Keratinocyte (primary cell): ENCODE data around the gene PLEKHA6. TPM values are rescaled to one million over a fixed set of nuclear protein-coding genes. Genes with fewer than 3 reads are reported as not detected.

ENCODE experiments used
- DNase-seq: peaks from one replicate; pipeline ENCODE4 v3.0.0-alpha.2; 2011; ENCODE audit warnings: low read depth, missing footprints, low spot score
- FAIRE-seq: peaks from 2 replicates; lab custom pipeline; 2011; peaks lifted over from hg19 to GRCh38; lab: Jason Lieb, UNC
- H2AFZ ChIP-seq: 2 replicates; pipeline ENCODE4 v1.6.0; 2012; ENCODE audit warnings: low read length, control low read depth, inconsistent platforms; ENCODE audit not compliant: control insufficient read depth
- H3K27ac ChIP-seq: 2 replicates; pipeline ENCODE4 v1.5.1; 2011; ENCODE audit warnings: low read length; ENCODE audit not compliant: control insufficient read depth, insufficient read depth
- H3K27me3 ChIP-seq: 3 replicates; pipeline ENCODE4 v1.6.0; 2011; ENCODE audit warnings: low read length; ENCODE audit not compliant: control insufficient read depth, insufficient read depth; ENCODE audit errors: extremely low read depth
- H3K36me3 ChIP-seq, 2 experiments: 2 replicates in 1 of 2; 3 replicates in 1 of 2; pipeline ENCODE4 v1.5.1; 2011; ENCODE audit warnings: low read length in 2 of 2, mild to moderate bottlenecking in 1 of 2; ENCODE audit not compliant: control insufficient read depth in 2 of 2, insufficient read depth in 2 of 2; ENCODE audit errors: extremely low read depth in 1 of 2
- H3K4me1 ChIP-seq: 3 replicates; pipeline ENCODE4 v1.5.1; 2011; ENCODE audit warnings: low read length; ENCODE audit not compliant: control insufficient read depth, insufficient read depth; ENCODE audit errors: extremely low read depth
- H3K4me2 ChIP-seq: 3 replicates; pipeline ENCODE4 v1.6.0; 2011; ENCODE audit warnings: low read depth, low read length; ENCODE audit not compliant: control insufficient read depth, insufficient read depth; ENCODE audit errors: extremely low read depth
- H3K4me3 ChIP-seq, 3 experiments: fragments of 200-600 bp in 1 of 3; sonication (generic) in 1 of 3; 2 replicates in 2 of 3; 3 replicates in 1 of 3; pipeline ENCODE4 v1.5.1; 2011 to 2016; ENCODE audit warnings: low read length in 3 of 3, mild to moderate bottlenecking in 3 of 3, control low read depth in 2 of 3, inconsistent platforms in 1 of 3, low read depth in 1 of 3, mixed read lengths in 1 of 3, mixed run types in 1 of 3, moderate library complexity in 1 of 3; ENCODE audit not compliant: control insufficient read depth in 2 of 3, insufficient read depth in 2 of 3; ENCODE audit errors: extremely low read depth in 1 of 3
- H3K79me2 ChIP-seq: 2 replicates; pipeline ENCODE4 v1.6.0; 2012; ENCODE audit warnings: low read length; ENCODE audit not compliant: control insufficient read depth, insufficient read depth
- H3K9ac ChIP-seq: 3 replicates; pipeline ENCODE4 v1.6.0; 2011; ENCODE audit warnings: low read length; ENCODE audit not compliant: control insufficient read depth, insufficient read depth; ENCODE audit errors: extremely low read depth
- H3K9me1 ChIP-seq: 3 replicates; pipeline ENCODE4 v1.6.0; 2011; ENCODE audit warnings: low read length; ENCODE audit not compliant: control insufficient read depth, insufficient read depth; ENCODE audit errors: extremely low read depth
- H3K9me3 ChIP-seq: 2 replicates; pipeline ENCODE4 v1.5.1; 2012; ENCODE audit warnings: low read depth, low read length; ENCODE audit not compliant: control insufficient read depth
- H4K20me1 ChIP-seq: 3 replicates; pipeline ENCODE4 v1.6.0; 2011; ENCODE audit warnings: low read length; ENCODE audit not compliant: control insufficient read depth, insufficient read depth; ENCODE audit errors: extremely low read depth
- EZH2 ChIP-seq: IDR thresholded peaks from one replicate; pipeline ENCODE4 v1.6.1; 2012; ENCODE audit warnings: inconsistent platforms, mild to moderate bottlenecking, low read length, moderate library complexity
- dilution Hi-C: fragments of 300-500 bp; cut with MboI; formaldehyde crosslinking; loops from one replicate; pipeline ENCODE4 v1.7.0; 2020; ENCODE audit warnings: low sequenced_read_pairs; ENCODE audit not compliant: extremely low pct_ligation_motif_present
- polyA plus RNA-seq, 5 experiments: library from polyadenylated mRNA; depleted of rRNA in 3 of 5; stranded (reverse) in 3 of 5; stranded (forward) in 1 of 5; unstranded in 1 of 5; fragments of >200 nt; gene quantifications; 1 replicate in 1 of 5; 2 replicates in 3 of 5; 3 replicates in 1 of 5; pipeline versions ENCODE4 v1.2.1 to v1.2.3, GENCODE V29; 2011 to 2012; ENCODE audit warnings: missing spikeins in 2 of 5, low read depth in 1 of 5, low replicate concordance in 1 of 5
- TF ChIP-seq, protein P1 (sequence below), 3 experiments: IDR thresholded peaks in 1 of 3; conservative IDR thresholded peaks in 1 of 3; optimal IDR thresholded peaks in 1 of 3; 2 replicates in 2 of 3; 3 replicates in 1 of 3; pipeline versions ENCODE3 to v1.5.1; 2011; ENCODE audit warnings: low read length in 3 of 3, mild to moderate bottlenecking in 3 of 3, moderate library complexity in 2 of 3, control low read depth in 1 of 3, inconsistent platforms in 1 of 3; ENCODE audit not compliant: insufficient read depth in 2 of 3; ENCODE audit errors: extremely low read depth in 1 of 3

Gene PLEKHA6
- polyA plus RNA-seq, 1 donor (not counting 4 experiments of a cell fraction or from before 2014, with no cell fraction given): 1.5 TPM

DNA sequence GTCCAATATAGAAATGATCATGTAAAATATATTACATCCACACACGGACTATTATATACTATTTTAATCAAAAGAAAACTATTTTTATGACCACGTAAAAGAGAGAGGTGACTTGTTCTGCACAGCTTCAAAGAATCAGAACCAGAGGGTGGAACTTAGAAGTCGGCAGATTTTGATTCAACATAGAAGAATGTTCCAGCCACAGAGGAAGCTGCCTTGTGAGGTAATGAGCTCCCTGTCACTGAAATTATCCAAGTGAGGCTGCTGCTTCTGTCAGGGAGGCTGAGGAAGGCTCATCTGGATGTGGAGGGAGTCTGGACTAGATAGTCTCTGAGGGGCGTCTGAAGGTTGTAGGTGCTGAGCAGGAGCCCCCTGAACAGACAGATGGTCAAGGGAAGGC is 2.7 kb downstream of the PLEKHA6 start:
- Histone ChIP-seq H3K4me2 (no peak overlapping the region), H3K4me3 (no peak overlapping the region), H3K9me3 (no peaks in the 10 kb centered on the region), H3K4me1 (peaks cover 2% of the 10 kb centered on the region), H3K27ac (no peak overlapping the region), H3K9me1 (no peaks in the 10 kb centered on the region), H3K36me3 (no peaks in the 10 kb centered on the region), H3K79me2 (no peaks in the 10 kb centered on the region), H2AFZ (no peak overlapping the region), H3K27me3 (peaks cover 10% of the 10 kb centered on the region), H3K9ac (no peak overlapping the region), H4K20me1 (no peaks in the 10 kb centered on the region)
- no peak for FAIRE-seq
- DNase-seq: no peak
- dilution Hi-C loops: no loop called here
- TF ChIP-seq EZH2: no peak
- TF ChIP-seq, protein P1, sequence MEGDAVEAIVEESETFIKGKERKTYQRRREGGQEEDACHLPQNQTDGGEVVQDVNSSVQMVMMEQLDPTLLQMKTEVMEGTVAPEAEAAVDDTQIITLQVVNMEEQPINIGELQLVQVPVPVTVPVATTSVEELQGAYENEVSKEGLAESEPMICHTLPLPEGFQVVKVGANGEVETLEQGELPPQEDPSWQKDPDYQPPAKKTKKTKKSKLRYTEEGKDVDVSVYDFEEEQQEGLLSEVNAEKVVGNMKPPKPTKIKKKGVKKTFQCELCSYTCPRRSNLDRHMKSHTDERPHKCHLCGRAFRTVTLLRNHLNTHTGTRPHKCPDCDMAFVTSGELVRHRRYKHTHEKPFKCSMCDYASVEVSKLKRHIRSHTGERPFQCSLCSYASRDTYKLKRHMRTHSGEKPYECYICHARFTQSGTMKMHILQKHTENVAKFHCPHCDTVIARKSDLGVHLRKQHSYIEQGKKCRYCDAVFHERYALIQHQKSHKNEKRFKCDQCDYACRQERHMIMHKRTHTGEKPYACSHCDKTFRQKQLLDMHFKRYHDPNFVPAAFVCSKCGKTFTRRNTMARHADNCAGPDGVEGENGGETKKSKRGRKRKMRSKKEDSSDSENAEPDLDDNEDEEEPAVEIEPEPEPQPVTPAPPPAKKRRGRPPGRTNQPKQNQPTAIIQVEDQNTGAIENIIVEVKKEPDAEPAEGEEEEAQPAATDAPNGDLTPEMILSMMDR (optimal IDR thresholded peaks at IDR 0.05 in 1 of 3, IDR thresholded peaks at IDR 0.05 in 1 of 3, conservative IDR thresholded peaks at IDR 0.05 in 1 of 3; ENCODE audit: extremely low read depth in 1 of 3, insufficient read depth in 2 of 3, low read length in 3 of 3): no peak

DNA sequence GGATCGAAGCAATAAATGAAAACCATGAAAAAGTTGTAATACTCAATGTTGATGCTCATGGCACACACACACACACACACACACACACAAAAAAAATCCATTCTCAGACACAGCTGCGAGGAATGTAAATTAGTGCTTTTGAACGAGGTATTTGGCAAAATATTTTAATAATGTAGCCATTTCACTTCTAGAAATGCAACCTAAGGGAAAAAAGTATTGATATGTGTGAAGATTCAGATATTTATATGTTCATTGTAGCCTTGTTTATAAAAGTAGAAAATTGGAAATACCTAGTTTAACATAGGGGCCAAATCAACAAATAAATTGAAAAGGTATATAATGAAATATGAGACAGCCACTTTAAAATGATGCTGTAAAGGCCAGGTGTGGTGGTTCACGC is 3.8 kb downstream of the PLEKHA6 start:
- H4K20me1 ChIP-seq: no peaks in the 10 kb centered on the region
- H3K27ac ChIP-seq: no peak overlapping the region
- no peaks in the 10 kb centered on the region for H3K9me3 ChIP-seq
- no peaks in the 10 kb centered on the region for H3K79me2 ChIP-seq
- FAIRE-seq: no peak
- H3K4me1 ChIP-seq: peaks cover 7% of the 10 kb centered on the region
- no peaks in the 10 kb centered on the region for H3K36me3 ChIP-seq
- TF ChIP-seq EZH2: no peak
- TF ChIP-seq, protein P1 (optimal IDR thresholded peaks at IDR 0.05 in 1 of 3, IDR thresholded peaks at IDR 0.05 in 1 of 3, conservative IDR thresholded peaks at IDR 0.05 in 1 of 3; ENCODE audit: extremely low read depth in 1 of 3, insufficient read depth in 2 of 3, low read length in 3 of 3): no peak
- peaks cover 3% of the 10 kb centered on the region for H3K27me3 ChIP-seq
- DNase-seq: no peak
- no peak overlapping the region for H3K4me3 ChIP-seq
- H3K9me1 ChIP-seq: no peaks in the 10 kb centered on the region
- no peak overlapping the region for H3K9ac ChIP-seq
- H2AFZ ChIP-seq: no peak overlapping the region
- dilution Hi-C loops: no loop called here
- no peak overlapping the region for H3K4me2 ChIP-seq
